LNCAP (cell line): ENCODE results near the gene UGT3A2.

Experiments used
- TF ChIP-seq, protein P1 (sequence below): fragments of 450-650 bp; IDR thresholded peaks from 2 replicates; pipeline ENCODE4 v1.5.1; 2017; ENCODE audit warnings: mild to moderate bottlenecking

The UGT3A2 gene

DNA sequence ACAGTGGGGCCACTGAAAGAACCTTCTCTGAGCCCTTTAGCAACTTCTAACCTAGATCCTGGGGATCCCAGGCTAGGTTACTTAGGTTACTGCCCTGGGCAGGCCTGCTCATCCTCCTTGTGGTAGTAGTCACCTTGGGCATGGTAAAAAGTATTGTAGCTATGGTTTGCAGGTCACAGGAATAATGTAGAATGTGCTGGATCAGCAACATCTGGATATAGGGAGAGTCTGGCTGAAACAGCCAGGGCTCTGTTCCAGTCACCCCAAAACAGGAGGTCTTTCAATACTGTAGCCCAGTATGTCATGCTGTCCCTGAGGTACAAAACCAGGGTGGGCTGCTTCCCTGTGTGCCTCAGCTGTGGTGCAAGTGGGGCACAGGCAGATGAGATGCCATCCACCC, 33.6 kb downstream of the UGT3A2 start:
- TF ChIP-seq, protein P1, sequence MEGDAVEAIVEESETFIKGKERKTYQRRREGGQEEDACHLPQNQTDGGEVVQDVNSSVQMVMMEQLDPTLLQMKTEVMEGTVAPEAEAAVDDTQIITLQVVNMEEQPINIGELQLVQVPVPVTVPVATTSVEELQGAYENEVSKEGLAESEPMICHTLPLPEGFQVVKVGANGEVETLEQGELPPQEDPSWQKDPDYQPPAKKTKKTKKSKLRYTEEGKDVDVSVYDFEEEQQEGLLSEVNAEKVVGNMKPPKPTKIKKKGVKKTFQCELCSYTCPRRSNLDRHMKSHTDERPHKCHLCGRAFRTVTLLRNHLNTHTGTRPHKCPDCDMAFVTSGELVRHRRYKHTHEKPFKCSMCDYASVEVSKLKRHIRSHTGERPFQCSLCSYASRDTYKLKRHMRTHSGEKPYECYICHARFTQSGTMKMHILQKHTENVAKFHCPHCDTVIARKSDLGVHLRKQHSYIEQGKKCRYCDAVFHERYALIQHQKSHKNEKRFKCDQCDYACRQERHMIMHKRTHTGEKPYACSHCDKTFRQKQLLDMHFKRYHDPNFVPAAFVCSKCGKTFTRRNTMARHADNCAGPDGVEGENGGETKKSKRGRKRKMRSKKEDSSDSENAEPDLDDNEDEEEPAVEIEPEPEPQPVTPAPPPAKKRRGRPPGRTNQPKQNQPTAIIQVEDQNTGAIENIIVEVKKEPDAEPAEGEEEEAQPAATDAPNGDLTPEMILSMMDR, result no peak

DNA sequence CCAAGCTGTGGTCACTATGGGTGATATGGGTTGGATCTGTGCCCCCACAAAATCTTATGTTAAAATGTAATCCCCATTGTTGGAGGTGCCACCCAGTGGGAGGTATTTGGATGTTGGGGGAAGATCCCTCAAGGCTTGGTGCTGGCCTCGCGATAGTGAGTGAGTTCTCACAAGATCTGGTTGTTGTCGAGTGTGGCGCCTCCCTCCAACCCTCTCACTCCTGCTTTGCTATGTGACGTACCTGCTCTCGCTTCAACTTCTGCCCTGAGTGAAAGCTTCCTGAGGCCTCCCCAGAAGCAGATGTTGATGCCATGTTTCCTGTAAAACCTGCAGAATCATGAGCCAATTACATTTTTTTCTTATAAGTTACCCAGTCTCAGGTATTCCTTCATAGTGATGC, 35.5 kb downstream of the UGT3A2 start:
- TF ChIP-seq, protein P1, result no peak

DNA sequence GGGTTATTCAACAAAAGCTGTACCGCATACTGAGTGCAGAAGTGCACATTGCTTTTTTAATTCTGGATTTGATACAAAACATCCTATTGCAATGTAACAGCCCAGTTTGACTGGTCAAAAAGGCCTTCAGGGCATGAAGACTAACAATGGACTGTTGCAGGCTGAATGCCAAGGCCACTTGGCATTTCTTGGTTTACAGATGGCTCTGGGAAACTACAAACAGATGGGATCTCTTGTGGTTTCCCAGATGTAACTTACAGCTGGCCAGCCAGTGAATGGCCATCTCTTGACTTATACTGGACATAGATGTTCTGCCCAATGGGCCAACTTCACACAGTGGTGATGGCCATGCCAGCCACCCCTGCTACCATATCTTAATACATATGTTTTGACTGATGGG, 36.8 kb downstream of the UGT3A2 start:
- TF ChIP-seq, protein P1, result no peak

DNA sequence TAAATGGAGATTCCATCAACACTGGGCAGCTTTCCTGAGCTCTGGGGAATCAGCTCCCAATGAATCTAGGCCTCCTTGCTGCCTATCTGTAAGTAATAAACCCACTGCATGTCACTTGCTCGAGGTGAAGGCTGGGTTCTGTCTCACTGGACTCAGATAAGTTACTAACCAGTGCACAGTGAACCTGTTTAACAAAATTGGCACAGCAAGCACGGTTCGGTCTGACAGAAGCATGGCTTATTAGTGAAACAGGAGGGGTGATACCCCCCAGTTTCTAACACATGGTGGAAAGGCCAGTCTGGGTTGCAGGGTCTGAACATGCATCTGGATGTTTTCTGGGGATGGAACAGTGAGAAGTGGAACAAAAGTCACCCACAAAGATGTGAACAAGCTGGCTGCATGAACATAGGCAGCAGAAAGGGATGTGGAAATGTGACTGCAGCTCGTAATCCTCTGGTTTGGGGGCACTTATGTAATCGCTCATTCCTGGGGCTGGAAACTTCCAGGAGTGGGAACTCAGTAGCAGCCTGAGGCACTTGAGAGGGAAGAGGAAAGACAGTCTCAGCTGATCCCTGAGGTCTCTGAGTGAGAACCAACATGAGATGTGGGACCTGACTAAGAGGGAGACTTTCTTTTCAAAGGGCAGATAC, 37.7 kb downstream of the UGT3A2 start:
- TF ChIP-seq, protein P1, result no peak

DNA sequence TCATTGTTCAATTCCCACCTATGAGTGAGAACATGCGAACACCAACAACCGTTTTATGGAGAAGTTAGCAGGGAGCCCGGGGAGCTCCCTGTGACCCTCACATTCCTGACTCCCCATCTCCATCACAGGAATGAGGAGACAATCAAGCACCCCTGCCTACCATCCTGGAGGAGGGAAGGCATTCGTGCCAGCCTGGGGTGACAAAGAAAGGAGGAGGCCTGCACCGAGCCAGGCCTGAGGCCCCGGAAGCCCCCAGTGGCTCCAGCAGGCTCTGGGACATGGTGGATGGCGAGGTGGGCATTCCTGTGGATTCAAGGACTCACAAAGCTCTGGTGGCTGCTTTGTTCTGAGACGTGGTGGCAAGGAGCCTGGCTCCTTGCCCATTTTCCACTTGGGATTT, 39.0 kb downstream of the UGT3A2 start:
- TF ChIP-seq, protein P1, result no peak

DNA sequence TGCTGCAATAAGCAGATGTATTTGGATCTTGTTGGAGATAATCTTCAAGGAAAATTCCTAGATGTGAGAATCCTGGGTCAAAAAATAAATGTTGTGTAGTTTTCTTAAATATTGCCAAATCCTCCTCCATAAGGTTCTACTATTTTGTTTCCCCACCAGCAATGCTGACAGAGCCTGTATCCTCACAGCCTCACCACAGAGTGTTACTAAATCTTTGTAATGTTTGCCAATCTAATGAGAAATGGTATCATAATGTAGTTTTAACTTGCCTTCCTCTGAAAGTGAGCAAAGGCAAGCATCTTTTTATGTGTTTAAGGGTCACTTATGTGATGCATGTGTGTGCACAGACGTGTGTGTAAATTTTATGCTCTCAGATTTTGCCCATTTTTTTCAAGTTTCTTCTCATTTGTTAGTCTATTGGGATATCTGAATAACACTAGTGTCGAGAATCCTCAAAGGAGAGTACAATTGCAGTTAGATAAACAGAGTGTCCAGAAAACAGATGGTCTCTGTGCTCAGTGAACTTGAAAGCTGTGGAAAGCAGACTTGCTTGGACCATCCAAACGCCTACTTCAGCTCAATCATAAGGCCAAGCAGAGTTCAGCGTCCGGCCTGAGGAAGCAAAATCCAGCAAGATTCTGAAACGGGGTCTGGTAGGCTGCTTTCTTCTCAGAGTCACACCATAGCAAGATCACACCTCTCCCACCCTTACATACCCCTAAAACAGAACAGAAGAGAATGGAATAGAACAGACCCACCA, 39.8 kb downstream of the UGT3A2 start:
- TF ChIP-seq, protein P1, result no peak

DNA sequence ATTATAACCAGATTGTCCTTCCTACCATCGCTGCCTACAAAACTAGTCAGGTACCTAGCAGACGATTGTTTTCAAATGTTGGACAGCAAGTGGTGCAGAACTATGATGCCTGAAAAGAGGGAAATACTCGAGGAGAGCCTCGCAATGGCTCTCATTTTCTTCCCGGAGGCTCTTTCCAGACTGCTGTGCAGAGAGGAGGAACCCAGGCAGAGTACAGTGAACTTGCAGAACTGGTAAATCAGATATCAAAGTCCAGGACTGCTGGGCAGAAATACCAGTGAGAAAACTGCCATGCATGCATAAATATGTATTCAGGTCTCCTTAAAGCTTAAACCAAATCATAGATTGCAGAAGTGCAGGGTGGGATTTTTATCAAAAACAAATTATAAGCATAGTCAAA, 49.1 kb downstream of the UGT3A2 start:
- TF ChIP-seq, protein P1, result no peak
